Measurements from ENCODE around the gene SLC23A2. TPM values are rescaled to one million over a fixed set of nuclear protein-coding genes. Genes with fewer than 3 reads are reported as not detected.
A peak's percentile ranks its signal among the peaks of the same experiment; 100 is the strongest.
"Not testable (repeated sequence)": the region's sequence is repeated elsewhere in the genome, so short reads cannot be mapped to it uniquely, and the experiment has no call there.

The SLC23A2 gene
- total RNA-seq, 1 donor from 2014 or later, result 58.8 TPM

DNA sequence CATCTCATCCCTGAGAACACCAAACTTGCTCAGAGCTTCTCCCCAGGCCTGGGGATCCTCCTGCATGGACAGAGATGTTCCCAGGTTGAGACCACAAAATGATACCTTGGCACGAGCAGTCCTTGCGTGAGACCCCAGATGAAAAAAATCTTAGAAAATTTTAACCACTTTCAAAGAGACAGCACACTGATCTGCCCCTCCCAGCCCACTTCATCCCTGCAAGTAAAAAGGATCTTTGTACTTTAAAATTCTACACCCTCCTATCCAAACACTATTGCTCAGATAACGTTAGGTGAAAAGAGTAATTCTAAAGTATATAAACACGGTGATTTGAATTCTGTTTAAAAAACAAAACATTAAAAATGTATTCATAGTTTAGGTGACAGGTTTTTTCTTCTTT lies 98.5 kb downstream of the SLC23A2 start:
- DNase-seq (ENCODE audit: low spot score), result no peak

DNA sequence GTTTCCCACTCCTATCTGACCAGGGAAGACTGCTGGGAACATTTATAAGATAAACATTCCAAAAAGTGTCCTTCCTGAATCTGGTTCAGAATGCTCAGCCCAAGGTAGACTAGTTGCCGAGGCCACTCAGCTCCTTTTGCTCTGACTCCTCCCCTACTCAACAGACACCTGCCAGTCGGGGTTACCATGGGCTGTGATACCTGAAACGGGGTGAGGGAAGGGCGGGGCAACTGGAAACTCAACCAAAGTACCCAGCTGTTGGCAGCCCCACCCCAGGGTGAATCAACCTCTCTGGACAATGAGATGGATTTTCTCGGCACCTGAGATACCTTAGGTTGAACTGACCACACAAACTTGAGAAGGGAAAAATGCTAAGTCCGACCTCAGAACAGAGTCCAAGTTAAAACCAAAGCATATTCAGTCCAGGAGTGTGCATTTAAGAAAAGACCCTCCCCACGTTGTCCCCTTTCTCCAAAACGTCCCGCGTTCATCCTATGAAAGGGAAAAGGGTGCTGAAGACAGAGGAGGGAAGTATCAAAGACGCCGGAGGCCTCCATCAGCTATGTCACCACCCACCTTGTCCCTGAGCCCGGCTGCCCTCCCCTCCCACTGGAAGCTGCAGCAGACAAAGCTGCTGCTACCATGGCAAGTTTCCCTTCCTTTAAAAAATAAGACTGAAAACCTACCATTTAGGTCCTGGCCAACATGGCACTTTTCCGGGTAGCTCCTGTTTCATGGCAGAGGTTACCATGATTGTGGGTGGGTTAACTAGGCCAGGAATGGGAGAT lies 100.1 kb downstream of the SLC23A2 start:
- DNase-seq (ENCODE audit: low spot score), result peak; percentile 42

DNA sequence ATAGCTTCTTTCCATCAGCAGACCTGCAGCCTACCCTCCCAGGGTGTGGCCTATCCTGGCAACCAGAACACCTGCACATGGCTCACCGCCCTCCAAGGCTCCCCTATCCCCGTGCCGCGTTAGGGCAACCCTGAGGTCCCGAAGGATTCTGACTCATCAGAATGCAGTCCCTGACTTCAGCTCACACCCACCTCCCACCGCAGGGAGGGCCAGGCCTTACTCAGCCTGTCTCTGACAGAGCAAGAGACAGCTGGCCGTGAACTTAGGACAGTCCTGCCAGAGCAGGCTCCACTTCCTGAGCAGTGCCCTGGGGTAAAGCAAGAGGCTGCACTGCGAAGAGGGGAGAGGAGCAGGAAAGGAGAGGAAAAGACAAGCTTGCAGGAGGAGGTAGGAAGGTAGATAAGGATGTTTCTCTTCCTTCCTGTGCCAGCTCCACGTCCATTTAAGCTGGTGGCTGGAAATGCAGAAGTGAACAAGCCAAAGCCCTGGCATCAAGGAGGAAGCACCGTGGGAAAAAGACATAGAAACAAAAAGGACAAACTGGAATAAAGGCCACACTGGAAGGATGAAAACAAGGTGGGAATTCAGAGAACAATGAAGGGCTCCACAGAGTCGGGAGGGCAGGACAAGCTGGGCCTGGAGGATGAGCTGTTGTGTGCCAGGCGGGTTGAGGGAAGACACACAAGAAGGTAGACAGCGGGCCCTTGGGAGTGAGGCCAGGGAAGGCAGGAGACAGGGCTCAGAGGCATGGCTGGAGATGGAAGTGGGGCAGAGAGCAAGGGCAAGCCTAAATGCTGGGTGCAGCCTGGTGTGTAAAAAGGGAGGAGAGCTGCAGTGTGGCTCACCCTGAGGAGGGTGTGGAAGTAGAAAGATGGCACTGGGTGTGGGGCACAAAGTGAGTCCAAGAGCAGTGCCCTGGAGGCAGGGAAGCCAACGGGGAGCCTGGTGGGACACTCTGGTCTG lies 102.7 kb downstream of the SLC23A2 start:
- DNase-seq (ENCODE audit: low spot score), result peak; percentile 67

DNA sequence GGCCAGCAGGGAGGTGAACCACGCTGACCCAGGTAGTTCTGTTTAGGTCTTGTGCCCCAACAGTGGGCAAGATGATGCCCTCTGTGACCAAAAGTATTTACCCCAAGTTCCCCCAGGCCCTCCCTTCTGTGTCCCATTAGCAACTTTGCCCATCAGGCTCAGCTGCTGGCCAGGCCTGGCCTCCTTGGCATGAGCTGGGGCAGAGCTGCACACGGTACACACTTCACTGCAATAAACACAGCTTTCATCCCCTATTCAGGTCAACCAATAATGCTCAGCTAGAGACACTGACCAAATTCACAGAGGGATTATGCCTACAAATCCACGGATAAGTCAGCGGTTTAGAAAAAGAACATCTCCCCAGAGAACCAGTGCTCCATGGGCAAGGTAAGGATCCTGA lies 103.7 kb downstream of the SLC23A2 start:
- no peak for DNase-seq (ENCODE audit: low spot score)

DNA sequence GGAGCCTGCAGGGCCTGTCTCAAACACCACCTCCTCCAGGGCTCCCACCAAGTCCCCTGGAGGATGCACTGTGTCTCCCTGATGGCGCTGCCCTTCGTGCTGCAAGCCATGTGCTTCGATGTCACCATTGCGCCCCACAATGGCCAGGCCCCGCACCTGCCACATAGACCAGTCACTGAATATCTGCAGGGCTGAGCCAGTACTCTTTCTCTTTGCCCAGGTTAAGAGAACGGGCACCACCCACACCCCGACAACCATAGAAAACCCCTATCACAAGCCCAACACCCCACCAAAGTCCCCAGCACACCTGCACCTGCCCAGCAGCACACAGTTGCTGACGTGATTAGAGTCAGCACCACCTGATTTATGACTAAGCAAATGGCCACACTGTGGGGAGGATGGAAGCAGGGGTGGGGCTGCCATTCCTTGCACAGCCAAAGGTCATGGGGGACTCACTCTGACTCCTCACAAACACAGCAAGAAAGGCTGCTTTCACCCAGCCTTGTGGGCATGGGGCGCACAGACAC lies 104.3 kb downstream of the SLC23A2 start:
- peak; percentile 35 for DNase-seq (ENCODE audit: low spot score)

DNA sequence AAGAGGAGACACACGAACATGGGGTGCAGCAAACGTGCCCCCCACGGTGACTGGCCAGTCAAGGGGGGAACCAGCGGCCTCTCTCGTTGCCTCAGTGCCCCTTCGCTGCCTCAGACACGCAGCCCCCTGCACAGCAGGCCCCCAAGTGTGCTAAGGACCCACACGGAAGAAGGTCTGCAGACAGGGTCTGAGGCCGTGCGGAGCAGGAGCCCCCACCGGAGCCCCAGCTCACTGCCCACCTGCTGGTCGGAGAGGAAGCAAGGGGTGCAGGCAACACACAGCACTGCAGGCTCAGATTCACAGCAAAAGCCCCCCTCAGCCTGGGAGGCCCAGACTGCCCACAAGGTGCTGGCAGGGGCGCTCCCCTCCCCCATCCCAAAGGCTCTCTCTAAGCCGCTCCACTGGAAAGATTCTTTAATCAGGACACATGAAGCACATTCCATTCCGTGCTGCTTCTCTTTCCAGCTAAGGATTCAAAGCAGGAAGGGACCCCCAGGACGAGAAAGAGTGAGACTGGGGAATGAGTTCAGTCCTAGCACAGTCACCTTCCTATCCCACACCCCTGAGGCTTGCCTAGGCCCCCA lies 105.1 kb downstream of the SLC23A2 start:
- DNase-seq (ENCODE audit: low spot score), result peak; percentile 37

DNA sequence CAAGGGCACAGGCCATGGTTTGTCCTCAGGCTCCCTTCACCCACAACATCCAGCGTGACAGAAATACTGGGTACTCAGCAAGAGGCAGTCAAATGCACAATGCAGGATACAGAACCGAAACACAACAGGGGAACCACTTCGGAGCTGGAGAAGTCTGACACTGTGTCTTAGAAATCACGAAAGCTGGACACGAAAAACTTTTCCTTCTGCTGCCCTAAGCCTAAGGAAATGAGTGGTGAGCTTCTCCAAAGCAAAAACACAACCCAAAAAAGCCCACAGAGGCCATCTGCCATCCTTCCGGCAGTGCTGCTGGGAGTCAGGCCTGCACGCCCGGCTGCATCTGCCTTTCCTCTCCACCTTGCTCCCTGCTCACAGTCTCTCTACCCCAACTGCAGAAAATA lies 106.3 kb downstream of the SLC23A2 start:
- peak; percentile 41 for DNase-seq (ENCODE audit: low spot score)

DNA sequence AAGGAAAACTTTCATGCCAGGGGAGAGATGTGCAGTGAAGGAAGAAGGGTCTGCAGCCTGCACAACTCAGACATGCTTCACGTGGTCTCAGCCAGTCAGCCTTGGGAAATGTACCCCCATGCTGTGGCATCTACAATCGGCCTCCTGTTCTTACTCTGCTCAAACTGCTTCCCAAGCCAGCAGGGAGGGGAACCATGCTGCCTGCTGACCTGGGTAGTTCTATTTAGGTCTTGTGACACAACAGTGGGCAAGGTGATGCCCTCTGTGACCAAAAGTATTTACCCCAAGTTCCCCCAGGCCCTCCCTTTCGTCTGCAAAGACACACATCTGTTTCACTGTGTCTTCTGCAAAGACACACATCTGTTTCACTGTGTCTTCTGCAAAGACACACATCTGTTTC lies 106.9 kb downstream of the SLC23A2 start:
- DNase-seq (ENCODE audit: low spot score), result no peak

DNA sequence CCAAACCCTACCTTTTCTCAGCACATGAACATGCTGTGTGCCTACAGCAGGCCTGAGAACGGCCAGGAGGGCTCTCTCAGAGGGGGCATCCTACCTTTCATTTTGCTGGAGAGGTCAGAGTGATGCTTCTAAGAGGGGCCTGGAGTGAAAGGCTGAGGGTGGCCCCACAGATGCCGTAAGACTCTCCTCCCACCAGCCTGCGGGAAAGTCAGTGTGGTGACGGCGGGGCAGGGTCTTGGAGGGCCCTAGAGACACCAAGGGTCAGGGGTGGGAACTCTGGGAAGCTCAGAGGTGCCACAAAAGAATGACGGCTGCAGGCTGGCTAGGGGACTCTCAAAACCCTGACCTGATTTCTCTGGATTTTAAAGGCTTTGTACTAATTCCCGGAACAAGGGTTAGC lies 107.6 kb downstream of the SLC23A2 start:
- DNase-seq (ENCODE audit: low spot score), result peak; percentile 32

DNA sequence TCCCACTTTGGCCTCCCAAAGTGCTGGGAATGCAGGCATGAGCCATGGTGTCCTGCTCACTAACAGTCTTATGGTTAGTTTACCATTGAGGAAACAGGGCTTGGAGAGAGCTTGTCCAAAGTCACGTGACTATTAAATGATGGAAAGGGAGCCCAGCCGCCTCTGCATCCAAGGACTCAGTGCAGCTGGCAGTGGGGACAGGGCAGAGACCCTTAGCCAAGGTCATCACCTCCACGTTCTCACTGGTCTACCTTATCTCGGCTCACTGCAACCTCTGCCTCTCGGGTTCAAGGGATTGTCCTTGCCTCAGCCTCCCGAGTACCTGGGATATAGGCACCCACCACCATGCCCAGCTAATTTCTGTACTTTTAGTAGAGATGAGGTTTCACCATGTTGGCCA lies 109.3 kb downstream of the SLC23A2 start:
- no peak for DNase-seq (ENCODE audit: low spot score)

DNA sequence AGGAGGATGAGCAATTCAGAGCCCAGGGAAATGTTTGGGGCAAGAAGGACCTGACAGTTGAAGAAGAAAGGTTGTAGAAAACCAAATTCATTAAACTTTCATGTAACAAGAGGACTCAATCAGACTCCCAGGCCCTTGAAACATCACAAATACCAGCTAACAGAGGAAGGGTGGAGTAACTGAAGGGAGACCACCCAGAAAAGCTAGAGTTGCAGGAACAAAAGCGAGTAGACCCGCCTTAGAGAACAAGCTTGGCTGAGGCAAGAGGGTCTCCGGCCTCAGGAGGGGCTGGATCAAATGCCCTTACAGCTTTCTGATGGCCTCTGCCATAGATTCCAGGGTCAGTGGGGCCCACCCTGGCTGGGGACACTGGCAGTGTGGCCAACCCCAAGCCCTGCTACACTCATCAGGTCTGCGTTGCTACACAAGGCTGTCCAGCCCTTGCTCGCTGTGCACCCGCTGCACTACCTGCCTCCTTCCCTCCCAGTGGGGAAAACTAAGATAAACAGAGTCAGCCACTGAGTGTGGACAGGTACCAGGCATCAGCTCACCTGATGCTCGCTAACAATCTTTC lies 110.0 kb downstream of the SLC23A2 start:
- DNase-seq (ENCODE audit: low spot score), result no peak

DNA sequence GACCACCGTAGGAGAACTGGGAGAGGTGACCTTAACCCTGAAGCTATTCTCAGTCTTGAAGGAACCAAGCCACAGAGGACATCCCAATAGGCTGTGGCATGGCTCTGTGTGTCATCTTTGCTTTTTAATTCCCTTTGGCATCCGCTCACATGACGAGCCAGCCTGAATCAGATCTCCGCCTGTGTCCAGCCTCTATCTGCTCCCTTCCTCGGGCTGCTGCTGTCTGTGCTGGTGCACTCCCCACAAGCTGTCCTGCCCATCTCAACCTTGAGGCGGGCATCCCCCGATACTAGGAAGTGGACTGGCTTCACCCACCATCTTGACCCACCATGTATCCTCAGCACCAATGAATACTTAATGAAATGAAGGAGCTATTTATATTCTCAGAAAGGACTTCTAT lies 111.9 kb downstream of the SLC23A2 start:
- DNase-seq (ENCODE audit: low spot score), result no peak

DNA sequence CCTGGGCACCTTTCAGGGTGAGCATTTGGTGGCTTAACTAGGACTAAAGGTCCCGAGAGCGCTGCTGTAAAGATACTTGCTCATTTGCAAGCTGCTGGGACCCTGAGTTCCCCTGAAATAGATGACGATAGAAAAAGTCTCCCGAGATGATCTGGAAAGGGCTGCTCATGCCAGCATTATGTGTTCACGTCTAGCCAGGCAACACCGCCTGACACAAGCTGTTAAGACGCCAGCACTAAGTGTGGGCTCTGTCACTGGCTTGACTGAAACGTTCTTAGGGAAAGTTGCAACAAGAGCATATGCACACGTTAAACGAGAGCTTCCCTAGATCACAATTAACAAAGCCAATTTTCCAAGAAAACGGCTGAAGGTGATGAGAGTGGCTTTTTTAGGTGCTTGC lies 113.7 kb downstream of the SLC23A2 start:
- DNase-seq (ENCODE audit: low spot score), result no peak

DNA sequence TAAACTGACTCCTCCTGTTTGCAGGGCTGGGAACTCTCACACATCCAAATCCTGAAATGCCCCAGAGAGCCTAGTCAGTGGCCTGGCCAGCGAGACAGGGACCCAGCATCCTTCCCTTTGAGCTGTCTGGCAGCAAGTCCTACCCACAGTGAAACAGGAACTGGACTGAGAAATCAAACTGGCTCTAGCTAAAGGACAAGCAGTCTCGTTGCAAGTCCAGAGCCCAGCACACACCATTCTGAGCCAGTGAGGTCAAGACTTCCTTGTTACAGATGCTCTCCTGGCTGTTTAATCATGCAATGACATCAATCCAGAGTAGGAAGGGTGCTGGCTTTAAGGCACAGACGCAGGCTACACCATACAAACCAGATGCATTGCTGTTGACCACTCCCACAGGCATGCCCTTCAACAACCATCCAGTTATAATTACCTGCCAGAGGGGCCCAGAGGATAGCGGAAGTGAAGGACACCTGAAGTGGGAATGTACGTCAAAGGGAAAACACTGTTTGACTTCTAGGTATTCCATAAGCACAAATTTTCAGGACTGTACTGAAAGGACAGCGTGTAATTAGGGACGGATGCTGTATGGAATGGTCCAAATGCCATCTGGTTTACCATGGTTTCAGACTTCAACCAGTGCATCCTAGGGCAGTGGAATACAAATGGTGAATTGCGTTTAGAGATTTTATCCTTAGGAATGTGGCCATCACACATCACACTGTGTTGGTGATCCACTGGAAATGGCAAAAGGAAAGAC lies 114.4 kb downstream of the SLC23A2 start:
- DNase-seq (ENCODE audit: low spot score), result no peak

DNA sequence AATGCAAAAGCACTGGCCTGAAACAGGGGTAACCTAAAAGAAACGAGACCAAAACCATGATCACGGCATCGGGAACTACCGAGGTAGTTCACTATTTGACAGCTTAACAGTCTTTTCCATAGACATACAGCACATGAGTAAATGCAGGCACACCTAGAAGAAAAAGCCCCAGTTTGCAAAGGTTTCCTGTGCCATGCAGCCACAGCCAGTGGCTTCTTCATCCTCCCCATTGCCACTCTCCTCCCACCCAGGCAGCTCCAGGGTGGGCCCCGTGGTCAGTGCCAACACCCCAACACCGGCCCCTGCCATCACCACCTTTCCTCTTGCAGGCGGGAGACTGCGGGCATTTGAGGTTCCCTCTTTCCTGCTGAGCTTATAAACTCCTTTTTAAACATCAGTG lies 115.4 kb downstream of the SLC23A2 start:
- DNase-seq (ENCODE audit: low spot score), result no peak

DNA sequence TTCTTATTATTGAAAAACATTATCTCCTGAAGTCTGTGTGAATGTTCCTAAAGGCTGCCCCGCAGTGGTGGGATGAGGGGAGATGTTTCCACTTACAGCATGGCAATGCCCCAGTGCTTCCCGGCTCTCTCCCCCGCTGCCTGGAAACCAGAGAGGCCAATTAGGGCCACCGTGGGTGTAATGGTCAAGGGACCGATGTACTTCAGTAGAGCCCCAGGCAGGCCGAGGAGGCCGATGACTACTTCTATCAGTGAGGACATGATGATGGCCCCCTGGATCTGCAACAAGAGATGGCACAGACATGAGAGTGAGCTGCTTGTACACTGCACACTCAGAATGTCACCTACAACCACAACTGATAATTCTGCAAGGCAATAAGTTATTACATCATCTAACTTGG lies 117.8 kb downstream of the SLC23A2 start:
- no peak for DNase-seq (ENCODE audit: low spot score)

DNA sequence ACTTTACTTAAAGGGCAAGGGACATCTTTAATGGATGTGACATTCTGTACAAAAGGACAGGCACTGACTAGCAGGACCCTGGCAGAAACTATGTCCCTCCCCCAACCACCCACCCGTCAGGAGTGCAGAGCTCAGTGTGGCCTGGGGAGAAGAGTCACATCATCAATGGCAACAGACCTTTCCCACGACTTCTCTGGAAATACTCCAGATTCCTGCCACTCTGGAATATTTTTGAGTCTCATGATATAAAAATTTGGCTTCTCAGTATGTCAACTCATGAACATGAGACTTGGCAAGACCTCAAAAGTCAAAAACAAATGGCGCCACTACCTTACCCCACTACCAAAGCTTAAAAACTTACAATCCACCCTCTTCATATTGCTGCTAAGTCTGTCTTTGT lies 118.3 kb downstream of the SLC23A2 start:
- DNase-seq (ENCODE audit: low spot score), result no peak

DNA sequence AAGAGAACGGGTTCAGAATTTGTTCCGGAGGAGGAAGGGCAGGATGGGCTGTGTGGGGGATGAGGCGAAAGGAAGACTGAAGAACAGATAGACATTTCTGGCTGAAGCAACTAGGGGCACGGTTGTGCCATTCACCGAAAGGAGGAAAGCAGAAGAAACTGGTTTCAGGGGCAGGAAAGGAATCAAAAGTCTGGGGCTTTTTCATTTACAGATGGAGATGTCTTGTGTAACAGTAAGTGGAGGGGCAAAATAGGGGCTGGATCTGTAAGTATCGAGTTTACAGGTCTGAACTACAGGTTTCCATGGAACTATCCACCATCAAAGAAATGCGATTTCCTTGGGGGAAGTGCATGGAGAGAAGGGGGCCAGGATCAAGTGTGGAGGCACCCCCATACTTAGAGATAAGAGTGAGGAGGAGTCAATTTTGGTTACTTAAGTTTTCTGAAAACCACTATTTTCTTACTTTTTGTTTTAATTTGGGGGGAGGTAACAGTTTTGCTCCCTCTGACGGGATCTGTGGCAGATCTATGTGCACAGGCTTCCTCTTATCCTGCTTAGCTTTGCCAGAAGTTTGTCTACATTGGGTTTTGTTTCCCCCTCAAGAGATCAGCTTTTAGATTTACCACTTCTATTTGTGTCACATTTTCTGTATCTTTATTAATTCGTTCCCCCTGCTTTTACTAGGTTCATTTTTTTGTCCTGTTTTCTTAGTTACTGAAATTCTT lies 120.1 kb downstream of the SLC23A2 start:
- DNase-seq (ENCODE audit: low spot score), result no peak

DNA sequence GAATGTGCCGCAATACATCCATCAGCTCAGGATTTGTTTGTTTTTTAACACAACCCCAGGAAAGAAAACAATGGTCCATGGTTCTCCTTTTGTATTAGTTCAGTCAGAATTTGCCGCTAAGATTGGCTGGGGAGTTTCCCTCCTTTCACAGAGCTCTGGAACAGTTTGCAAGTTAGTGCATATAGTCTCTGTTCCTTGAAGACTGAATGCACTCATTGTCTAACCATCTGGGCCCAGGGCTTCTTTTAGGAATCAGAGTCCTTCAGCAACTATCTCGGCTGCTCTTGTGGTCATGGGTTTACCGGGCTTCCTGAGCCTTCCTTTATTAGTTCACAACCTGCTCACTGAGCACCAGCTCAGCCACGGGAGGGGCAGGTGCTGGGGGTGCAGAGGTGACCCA lies 121.3 kb downstream of the SLC23A2 start:
- DNase-seq (ENCODE audit: low spot score), result no peak

DNA sequence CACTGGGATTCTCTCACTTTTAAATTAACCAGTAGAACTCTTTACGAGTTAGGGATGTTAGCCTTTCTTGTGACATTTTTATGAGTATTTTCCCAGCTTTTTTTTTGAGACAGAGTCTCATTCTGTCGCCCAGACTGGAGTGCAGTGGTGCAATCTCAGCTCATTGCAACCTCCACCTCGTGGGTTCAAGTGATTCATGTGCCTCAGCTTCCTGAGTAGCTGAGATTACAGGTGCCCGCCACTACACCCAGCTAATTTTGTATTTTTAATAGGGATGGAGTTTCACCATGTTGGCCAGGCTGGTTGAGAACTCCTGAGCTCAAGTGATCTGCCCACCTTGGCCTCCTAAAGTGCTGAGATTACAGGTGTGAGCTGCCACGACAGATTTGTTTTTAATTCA lies 123.2 kb downstream of the SLC23A2 start:
- DNase-seq (ENCODE audit: low spot score), result not testable (repeated sequence)
